Activated T-cell treated with anti-CD3 and anti-CD28 coated beads, Interleukin-2, amount 50 U/mL, for 72 hours (primary cell): ENCODE results near the gene COL26A1. TPM values are rescaled to one million over a fixed set of nuclear protein-coding genes. Genes with fewer than 3 reads are reported as not detected.

ENCODE experiments used
- ATAC-seq, 2 donors: fragments of 150-1000 bp; cut with Tn5 transposase; replicated peaks in 1 of 2; 2 replicates each; pipeline ENCODE4 v1.10.0; 2021; ENCODE audit warnings: moderate library complexity in 2 of 2, mild to moderate bottlenecking in 1 of 2
- DNase-seq, 2 donors: peaks; one replicate each; pipeline ENCODE4 v3.0.0; 2021 to 2022; ENCODE audit warnings: mixed read lengths in 1 of 2
- H3K27ac Mint-ChIP-seq: one replicate; pipeline ENCODE4 v1.8.0; 2022; ENCODE audit warnings: mild to moderate bottlenecking, moderate library complexity, mixed read lengths
- H3K27me3 Mint-ChIP-seq: one replicate; pipeline ENCODE4 v1.8.0; 2022; ENCODE audit warnings: low read depth, mixed read lengths
- H3K36me3 Mint-ChIP-seq, 2 donors: one replicate each; pipeline ENCODE4 v1.8.0; 2022; ENCODE audit warnings: mixed read lengths in 2 of 2, mild to moderate bottlenecking in 1 of 2; ENCODE audit not compliant: insufficient read depth in 2 of 2
- H3K4me1 Mint-ChIP-seq: one replicate; pipeline ENCODE4 v1.8.0; 2022; ENCODE audit warnings: low read depth, mixed read lengths
- H3K4me3 Mint-ChIP-seq, 2 donors: one replicate each; pipeline ENCODE4 v1.8.0; 2022; ENCODE audit warnings: mild to moderate bottlenecking in 2 of 2, mixed read lengths in 2 of 2, moderate library complexity in 2 of 2
- H3K9me3 Mint-ChIP-seq, 2 donors: one replicate each; pipeline ENCODE4 v1.8.0; 2022; ENCODE audit warnings: mixed read lengths in 2 of 2
- total RNA-seq, 2 donors: library from RNA; stranded (reverse); gene quantifications; one replicate each; pipeline ENCODE4 v1.2.3, GENCODE V29; 2022

COL26A1 gene
- total RNA-seq, 2 donors from 2014 or later, result 0.22 TPM; not detected in 1

- no peaks in the 10 kb centered on the region for H3K27me3 Mint-ChIP-seq
- no peaks in the 10 kb centered on the region for H3K9me3 Mint-ChIP-seq
- H3K27ac Mint-ChIP-seq, result no peak overlapping the region
- H3K4me1 Mint-ChIP-seq, result no peaks in the 10 kb centered on the region
- no peaks in the 10 kb centered on the region for H3K36me3 Mint-ChIP-seq
- no peak overlapping the region for H3K4me3 Mint-ChIP-seq
- DNase-seq, result no peak
- ATAC-seq, result no peak
Observed at GRCh38 chr7:101545441-101546190, 182.9 kb downstream of the COL26A1 start.

- DNase-seq, result no peak
- no peak overlapping the region for H3K4me3 Mint-ChIP-seq
- no peak overlapping the region for H3K27ac Mint-ChIP-seq
- no peaks in the 10 kb centered on the region for H3K9me3 Mint-ChIP-seq
- no peaks in the 10 kb centered on the region for H3K4me1 Mint-ChIP-seq
- ATAC-seq, result no peak
- no peaks in the 10 kb centered on the region for H3K36me3 Mint-ChIP-seq
- H3K27me3 Mint-ChIP-seq, result no peaks in the 10 kb centered on the region
Observed at GRCh38 chr7:101546308-101546936, 183.7 kb downstream of the COL26A1 start.

GRCh38 chr7:101547022-101547915 lies 184.6 kb downstream of the COL26A1 start:
- Mint-ChIP-seq H3K4me1 (no peaks in the 10 kb centered on the region), H3K36me3 (no peaks in the 10 kb centered on the region), H3K9me3 (no peaks in the 10 kb centered on the region), H3K27me3 (no peaks in the 10 kb centered on the region), H3K27ac (no peak overlapping the region), H3K4me3 (no peak overlapping the region)
- no peak for DNase-seq
- ATAC-seq, result no peak

GRCh38 chr7:101547916-101548661 lies 185.4 kb downstream of the COL26A1 start:
- H3K36me3 Mint-ChIP-seq, result no peaks in the 10 kb centered on the region
- no peaks in the 10 kb centered on the region for H3K9me3 Mint-ChIP-seq
- H3K27ac Mint-ChIP-seq, result no peak overlapping the region
- no peaks in the 10 kb centered on the region for H3K4me1 Mint-ChIP-seq
- DNase-seq (no peak), ATAC-seq (no peak)
- no peaks in the 10 kb centered on the region for H3K27me3 Mint-ChIP-seq
- no peak overlapping the region for H3K4me3 Mint-ChIP-seq

GRCh38 chr7:101549734-101550133 lies 187.1 kb downstream of the COL26A1 start:
- no peak for ATAC-seq
- H3K27me3 Mint-ChIP-seq, result no peaks in the 10 kb centered on the region
- H3K4me1 Mint-ChIP-seq, result no peaks in the 10 kb centered on the region
- no peak overlapping the region for H3K27ac Mint-ChIP-seq
- DNase-seq, result no peak
- no peak overlapping the region for H3K4me3 Mint-ChIP-seq
- no peaks in the 10 kb centered on the region for H3K36me3 Mint-ChIP-seq
- H3K9me3 Mint-ChIP-seq, result no peaks in the 10 kb centered on the region

- Mint-ChIP-seq H3K36me3 (no peaks in the 10 kb centered on the region), H3K4me1 (no peaks in the 10 kb centered on the region), H3K27ac (no peak overlapping the region), H3K4me3 (no peak overlapping the region), H3K9me3 (no peaks in the 10 kb centered on the region), H3K27me3 (no peaks in the 10 kb centered on the region)
- no peak for ATAC-seq
- DNase-seq, result no peak
Observed at GRCh38 chr7:101550641-101551541, 188.2 kb downstream of the COL26A1 start.

GRCh38 chr7:101553018-101553770 lies 190.5 kb downstream of the COL26A1 start:
- no peak for ATAC-seq
- Mint-ChIP-seq H3K27me3 (no peaks in the 10 kb centered on the region), H3K27ac (no peak overlapping the region), H3K36me3 (no peaks in the 10 kb centered on the region), H3K4me1 (no peaks in the 10 kb centered on the region), H3K4me3 (no peak overlapping the region), H3K9me3 (no peaks in the 10 kb centered on the region)
- DNase-seq, result no peak

- no peaks in the 10 kb centered on the region for H3K9me3 Mint-ChIP-seq
- no peak for ATAC-seq
- H3K4me3 Mint-ChIP-seq, result no peak overlapping the region
- no peaks in the 10 kb centered on the region for H3K36me3 Mint-ChIP-seq
- H3K4me1 Mint-ChIP-seq, result no peaks in the 10 kb centered on the region
- no peak overlapping the region for H3K27ac Mint-ChIP-seq
- H3K27me3 Mint-ChIP-seq, result no peaks in the 10 kb centered on the region
- DNase-seq, result no peak
Observed at GRCh38 chr7:101553771-101554445, 191.2 kb downstream of the COL26A1 start.

GRCh38 chr7:101554584-101555268 lies 192.1 kb downstream of the COL26A1 start:
- Mint-ChIP-seq H3K9me3 (no peaks in the 10 kb centered on the region), H3K27me3 (no peaks in the 10 kb centered on the region), H3K4me3 (no peak overlapping the region), H3K36me3 (no peaks in the 10 kb centered on the region), H3K27ac (no peak overlapping the region), H3K4me1 (no peaks in the 10 kb centered on the region)
- DNase-seq (no peak), ATAC-seq (no peak)

GRCh38 chr7:101555269-101555920 lies 192.7 kb downstream of the COL26A1 start:
- DNase-seq, result no peak
- Mint-ChIP-seq H3K27me3 (no peaks in the 10 kb centered on the region), H3K36me3 (no peaks in the 10 kb centered on the region), H3K9me3 (no peaks in the 10 kb centered on the region), H3K27ac (no peak overlapping the region), H3K4me3 (no peak overlapping the region), H3K4me1 (no peaks in the 10 kb centered on the region)
- no peak for ATAC-seq
